ENCODE data around the gene TUBGCP6.

DNA sequence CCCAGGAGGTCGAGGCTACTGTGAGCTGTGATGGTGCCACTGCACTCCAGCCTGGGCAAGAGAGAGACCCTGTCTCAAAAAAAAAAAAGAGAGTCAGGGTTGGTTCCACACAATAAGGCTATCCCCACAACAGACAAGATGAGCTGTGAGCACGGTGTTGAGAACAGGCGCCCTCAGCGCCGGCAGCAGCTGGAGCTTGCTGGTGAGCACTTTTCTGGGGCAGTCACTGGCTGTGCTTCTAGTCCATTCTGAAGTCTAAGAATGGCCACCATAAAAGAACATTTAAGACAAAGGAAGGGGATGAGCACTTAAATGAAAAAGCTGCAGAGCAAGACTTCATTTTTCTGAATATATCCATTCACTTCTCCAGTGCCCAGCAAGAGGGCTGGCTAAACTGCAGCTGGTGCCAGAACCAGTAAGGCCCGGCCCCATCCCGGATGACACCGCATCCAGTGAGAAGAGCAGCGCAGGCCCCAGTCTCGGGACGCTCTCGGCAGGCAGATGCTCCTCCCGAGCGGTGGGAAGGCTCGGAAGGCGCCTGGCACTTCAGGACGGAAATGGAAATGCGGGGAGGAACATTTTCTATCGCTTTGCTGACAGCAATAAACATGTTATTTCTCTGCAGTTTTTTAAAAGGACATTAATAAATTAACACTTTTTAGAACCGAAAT, 12.2 kb downstream of the TUBGCP6 start:
- no peak for TF ChIP-seq CHD2 (IDR thresholded peaks at IDR 0.05; ENCODE audit: borderline replicate concordance, low read depth, low read length)
- TF ChIP-seq, protein P1, sequence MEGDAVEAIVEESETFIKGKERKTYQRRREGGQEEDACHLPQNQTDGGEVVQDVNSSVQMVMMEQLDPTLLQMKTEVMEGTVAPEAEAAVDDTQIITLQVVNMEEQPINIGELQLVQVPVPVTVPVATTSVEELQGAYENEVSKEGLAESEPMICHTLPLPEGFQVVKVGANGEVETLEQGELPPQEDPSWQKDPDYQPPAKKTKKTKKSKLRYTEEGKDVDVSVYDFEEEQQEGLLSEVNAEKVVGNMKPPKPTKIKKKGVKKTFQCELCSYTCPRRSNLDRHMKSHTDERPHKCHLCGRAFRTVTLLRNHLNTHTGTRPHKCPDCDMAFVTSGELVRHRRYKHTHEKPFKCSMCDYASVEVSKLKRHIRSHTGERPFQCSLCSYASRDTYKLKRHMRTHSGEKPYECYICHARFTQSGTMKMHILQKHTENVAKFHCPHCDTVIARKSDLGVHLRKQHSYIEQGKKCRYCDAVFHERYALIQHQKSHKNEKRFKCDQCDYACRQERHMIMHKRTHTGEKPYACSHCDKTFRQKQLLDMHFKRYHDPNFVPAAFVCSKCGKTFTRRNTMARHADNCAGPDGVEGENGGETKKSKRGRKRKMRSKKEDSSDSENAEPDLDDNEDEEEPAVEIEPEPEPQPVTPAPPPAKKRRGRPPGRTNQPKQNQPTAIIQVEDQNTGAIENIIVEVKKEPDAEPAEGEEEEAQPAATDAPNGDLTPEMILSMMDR (IDR thresholded peaks at IDR 0.05 in 2 of 3, conservative IDR thresholded peaks at IDR 0.05 in 1 of 3; ENCODE audit: control insufficient read depth in 2 of 3, extremely low read depth in 1 of 3, insufficient read depth in 1 of 3, low read depth in 3 of 3, low read length in 3 of 3): no peak
- TF ChIP-seq BHLHE40 (IDR thresholded peaks at IDR 0.05; ENCODE audit: borderline replicate concordance in 1 of 2, low read depth in 2 of 2, low read length in 1 of 2): no peak
- TF ChIP-seq EZH2 (IDR thresholded peaks at IDR 0.05; ENCODE audit: borderline replicate concordance, control insufficient read depth, low read depth, low read length): no peak
- TF ChIP-seq ZNF274 (IDR thresholded peaks at IDR 0.05; ENCODE audit: insufficient read depth, insufficient read length): no peak
- no peak for TF ChIP-seq SUPT20H (IDR thresholded peaks at IDR 0.05; ENCODE audit: borderline replicate concordance, control insufficient read depth, low read depth, low read length)
- no peak for TF ChIP-seq JUNB (IDR thresholded peaks at IDR 0.05)
- no peak for TF ChIP-seq TAF1 (IDR thresholded peaks at IDR 0.05; ENCODE audit: borderline replicate concordance, low read depth, low read length)
- TF ChIP-seq MEF2A (IDR thresholded peaks at IDR 0.05; ENCODE audit: insufficient read depth, low read depth, low read length): no peak
- TF ChIP-seq SMAD5 (IDR thresholded peaks at IDR 0.05; ENCODE audit: low read depth): no peak
